Endothelial cell of umbilical vein (primary cell): ENCODE results near the gene SLC26A8.

ENCODE experiments used
- CTCF ChIP-seq, 2 donors: IDR thresholded peaks; 1 replicate in 1 of 2; 2 replicates in 1 of 2; pipeline ENCODE4 v1.5.1; 2011; ENCODE audit warnings: low read length in 2 of 2, mild to moderate bottlenecking in 2 of 2, moderate library complexity in 2 of 2, control low read depth in 1 of 2, inconsistent platforms in 1 of 2, low read depth in 1 of 2; ENCODE audit not compliant: insufficient read depth in 1 of 2; ENCODE audit errors: extremely low read depth in 1 of 2
- EZH2 ChIP-seq: IDR thresholded peaks from 2 replicates; pipeline ENCODE4 v1.6.1; 2012; ENCODE audit warnings: borderline replicate concordance, low read depth, mild to moderate bottlenecking, moderate library complexity, low read length, inconsistent platforms; ENCODE audit not compliant: severe bottlenecking
- FOS ChIP-seq: IDR thresholded peaks from 2 replicates; pipeline ENCODE4 v1.6.1; 2011; ENCODE audit warnings: mild to moderate bottlenecking, low read length, moderate library complexity, borderline replicate concordance; ENCODE audit not compliant: insufficient read depth
- GATA2 ChIP-seq: IDR thresholded peaks from 2 replicates; pipeline ENCODE4 v1.7.0; 2011; ENCODE audit warnings: low read depth, mild to moderate bottlenecking, moderate library complexity, mixed read lengths, low read length; ENCODE audit not compliant: insufficient read length, insufficient read depth
- JUN ChIP-seq: IDR thresholded peaks from 2 replicates; pipeline ENCODE4 v1.6.1; 2011; ENCODE audit warnings: borderline replicate concordance, low read depth; ENCODE audit not compliant: insufficient read length, insufficient read depth
- POLR2A ChIP-seq: IDR thresholded peaks from 2 replicates; pipeline ENCODE4 v1.6.1; 2012; ENCODE audit warnings: low read depth, mild to moderate bottlenecking, control low read depth, low read length
- POLR2AphosphoS5 ChIP-seq: IDR thresholded peaks from 2 replicates; pipeline ENCODE4 v1.6.1; 2012; ENCODE audit warnings: low read depth, mild to moderate bottlenecking, control low read depth, low read length, moderate library complexity; ENCODE audit not compliant: insufficient read depth
- TF ChIP-seq, protein P1 (sequence below): IDR thresholded peaks from 2 replicates; pipeline ENCODE4 v1.6.1; 2011; ENCODE audit not compliant: insufficient read depth, insufficient read length

- TF ChIP-seq POLR2AphosphoS5 (no peak), CTCF (IDR thresholded peaks at IDR 0.05; ENCODE audit: extremely low read depth in 1 of 2, insufficient read depth in 1 of 2, low read depth in 1 of 2, low read length in 2 of 2) (no peak), POLR2A (no peak), EZH2 (no peak), GATA2 (no peak), JUN (no peak), FOS (no peak)
- TF ChIP-seq, protein P1, sequence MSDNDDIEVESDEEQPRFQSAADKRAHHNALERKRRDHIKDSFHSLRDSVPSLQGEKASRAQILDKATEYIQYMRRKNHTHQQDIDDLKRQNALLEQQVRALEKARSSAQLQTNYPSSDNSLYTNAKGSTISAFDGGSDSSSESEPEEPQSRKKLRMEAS = no peak
Observed at GRCh38 chr6:35969646-35970045, 54.8 kb downstream of the SLC26A8 start.
